Inflammatory macrophage (primary cell): Measurements from ENCODE around the gene C2.
A peak's percentile ranks its signal among the peaks of the same experiment; 100 is the strongest.
"Not testable (repeated sequence)": the region's sequence is repeated elsewhere in the genome, so short reads cannot be mapped to it uniquely, and the experiment has no call there.

Source experiments
- DNase-seq, 2 donors: peaks; one replicate each; pipeline ENCODE4 v3.0.0-alpha.2; 2020 to 2022

Gene C2

DNA sequence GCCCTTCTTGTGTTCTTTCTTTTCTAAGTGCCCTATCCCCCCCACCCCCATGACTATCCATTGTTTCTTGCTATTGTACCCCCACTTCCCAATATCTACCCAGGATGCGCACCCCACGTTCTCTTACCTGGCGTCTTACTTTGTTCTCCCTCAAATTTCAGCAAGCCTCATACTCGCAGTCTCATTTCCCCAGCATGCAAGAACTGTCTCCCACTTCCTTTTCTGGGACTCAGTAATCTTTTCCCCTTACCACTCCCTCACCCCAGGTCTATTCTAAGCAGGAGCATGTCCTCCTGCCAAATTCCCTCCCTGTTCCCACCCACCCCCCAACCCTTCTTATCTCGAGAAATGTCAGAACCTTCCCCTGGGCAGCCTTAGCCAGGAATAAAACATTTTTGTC, 28.3 kb upstream of the C2 start:
- DNase-seq = no peak

GRCh38 chr6:31899882-31900722, 27.4 kb upstream of the C2 start:
- no peak for DNase-seq

- no peak for DNase-seq
These were observed 26.6 kb upstream of the C2 start for GRCh38 chr6:31900917-31901414.

DNA sequence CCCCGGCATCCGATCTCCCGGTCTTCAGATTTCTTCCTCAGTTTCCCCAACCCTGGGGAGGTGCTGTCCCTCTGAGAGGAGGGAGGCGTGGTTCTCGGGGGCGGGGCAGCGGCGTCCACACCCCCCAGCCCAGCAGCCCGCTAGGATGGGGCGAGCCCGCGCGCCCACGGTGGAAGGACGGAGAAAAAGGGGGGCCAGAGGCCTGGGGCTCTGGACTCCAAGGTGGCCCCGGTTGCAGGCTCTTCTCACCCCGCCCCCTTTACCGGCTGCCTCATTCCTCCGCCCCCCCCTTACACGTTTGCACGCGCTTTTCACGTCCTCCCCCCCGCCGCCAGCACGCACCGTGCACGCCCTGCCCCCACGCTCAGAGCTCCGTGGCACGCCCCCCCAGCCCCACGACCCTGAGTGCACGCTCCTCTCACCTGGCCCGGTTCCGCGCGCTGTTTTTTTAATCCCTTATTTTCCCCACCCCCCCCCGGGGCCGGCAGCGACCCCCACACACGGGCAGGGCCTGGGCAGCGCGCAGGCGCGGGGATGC, 26.0 kb upstream of the C2 start:
- peak; percentile 10 to 22 for DNase-seq

- DNase-seq = peak; percentile 74 to 75
These were observed 25.4 kb upstream of the C2 start, which contains the start of gene ZBTB12 for GRCh38 chr6:31901953-31902643. ZBTB12 (minus strand) TSS chr6:31902086; CDS start chr6:31901305, 781 bp downstream.

GRCh38 chr6:31903957-31904356, 23.6 kb upstream of the C2 start:
- DNase-seq = no peak

GRCh38 chr6:31905041-31905440, 22.5 kb upstream of the C2 start:
- no peak for DNase-seq

DNA sequence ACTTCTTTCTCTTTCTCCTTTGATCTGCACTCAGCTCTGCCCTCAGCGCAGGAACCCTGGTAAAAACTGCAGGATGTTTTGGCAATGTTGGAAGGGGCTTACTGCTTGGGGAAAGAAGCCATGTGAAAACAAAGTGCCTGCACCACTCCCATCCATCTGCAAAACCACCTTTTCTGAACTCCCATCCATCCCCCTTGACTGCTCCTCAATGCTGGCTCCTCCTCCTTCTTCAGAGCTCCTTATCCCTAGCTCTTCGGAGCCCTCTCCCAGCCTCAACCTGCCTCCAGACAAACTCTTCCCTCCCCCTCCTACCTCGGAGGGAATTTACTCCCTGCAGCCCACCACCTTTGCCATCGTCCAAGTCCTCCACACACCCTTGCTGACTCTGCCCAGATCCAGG, 21.4 kb upstream of the C2 start:
- DNase-seq = no peak

DNA sequence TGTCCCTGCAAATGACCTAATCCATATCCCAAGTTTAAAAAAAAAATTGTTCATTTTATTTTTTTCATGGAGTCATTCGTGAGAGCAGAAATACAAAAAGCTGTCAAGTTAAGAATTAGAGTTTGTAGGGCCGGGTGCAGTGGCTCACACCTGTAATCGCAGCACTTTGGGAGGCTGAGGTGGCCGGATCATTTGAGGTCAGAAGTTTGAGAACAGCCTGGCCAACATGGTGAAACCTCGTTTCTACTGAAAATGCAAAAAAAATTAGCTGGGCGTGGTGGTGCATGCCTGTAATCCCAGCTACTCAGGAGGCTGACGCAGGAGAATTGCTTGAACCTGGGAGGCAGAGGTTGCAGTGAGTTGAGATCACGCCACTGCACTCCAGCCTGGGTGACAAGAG, 20.8 kb upstream of the C2 start:
- not testable (repeated sequence) for DNase-seq

- DNase-seq = peak; percentile 92 to 94
These were observed 20.2 kb upstream of the C2 start for GRCh38 chr6:31907158-31907813.

DNA sequence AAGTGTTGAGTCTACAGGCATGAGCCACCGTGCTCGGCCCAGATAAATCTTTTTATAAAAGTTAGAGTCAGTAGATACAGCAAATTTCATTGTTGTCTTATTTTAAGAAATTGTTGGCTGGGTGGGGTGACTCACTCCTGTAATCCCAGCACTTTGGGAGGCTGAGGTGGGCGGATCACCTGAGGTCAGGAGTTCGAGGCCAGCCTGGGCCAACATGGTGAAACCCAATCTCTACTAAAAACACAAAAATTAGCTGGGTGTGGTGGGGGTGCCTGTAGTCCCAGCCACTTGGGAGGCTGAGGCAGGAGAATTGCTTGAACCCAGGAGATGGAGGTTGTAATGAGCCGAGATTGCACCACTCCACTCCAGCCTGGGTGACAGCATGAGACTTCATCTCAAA, 19.3 kb upstream of the C2 start:
- not testable (repeated sequence) for DNase-seq

DNA sequence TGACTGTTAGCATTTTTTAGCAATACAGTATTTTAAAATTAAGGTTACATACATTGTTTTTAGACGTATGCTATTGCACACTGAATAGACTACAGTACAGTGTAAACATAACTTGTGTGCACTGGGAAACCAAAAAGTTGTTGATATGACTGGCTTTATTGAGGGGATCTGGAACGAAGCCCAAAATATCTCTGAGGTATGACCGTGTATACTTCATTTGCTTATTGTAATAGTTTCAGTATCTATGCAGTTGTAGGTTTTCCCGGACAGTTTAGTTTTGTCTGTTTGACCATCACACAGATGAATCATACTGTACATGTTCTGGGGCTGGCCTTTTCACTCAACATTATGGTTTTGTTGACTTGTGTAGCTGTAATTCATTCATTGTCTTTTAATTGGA, 18.7 kb upstream of the C2 start:
- no peak for DNase-seq

DNA sequence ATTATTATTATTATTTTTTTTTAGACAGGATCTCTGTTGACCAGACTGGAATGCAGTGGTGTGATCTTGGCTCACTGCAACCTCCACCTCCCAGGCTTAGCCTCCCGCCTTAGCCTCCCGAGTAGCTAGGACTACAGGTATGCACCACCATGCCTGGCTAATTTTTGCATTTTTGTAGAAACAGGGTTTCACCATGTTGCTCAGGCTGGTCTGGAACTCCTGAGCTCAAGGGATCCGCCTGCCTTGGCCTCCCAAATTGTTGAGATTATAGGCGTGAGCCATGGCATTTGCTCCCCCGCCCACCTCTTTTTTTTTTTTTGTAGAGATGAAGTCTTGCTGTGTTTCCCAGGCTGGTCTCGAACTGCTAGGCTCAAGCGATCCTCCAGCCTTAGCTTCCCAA, 18.2 kb upstream of the C2 start:
- not testable (repeated sequence) for DNase-seq

- no peak for DNase-seq
These were observed 15.5 kb upstream of the C2 start for GRCh38 chr6:31911826-31912585.

GRCh38 chr6:31915351-31915750, 12.2 kb upstream of the C2 start:
- no peak for DNase-seq

- DNase-seq = no peak
These were observed 11.8 kb upstream of the C2 start for GRCh38 chr6:31915756-31916155.

GRCh38 chr6:31918069-31918720, 9.3 kb upstream of the C2 start:
- peak; percentile 62 to 81 for DNase-seq

DNA sequence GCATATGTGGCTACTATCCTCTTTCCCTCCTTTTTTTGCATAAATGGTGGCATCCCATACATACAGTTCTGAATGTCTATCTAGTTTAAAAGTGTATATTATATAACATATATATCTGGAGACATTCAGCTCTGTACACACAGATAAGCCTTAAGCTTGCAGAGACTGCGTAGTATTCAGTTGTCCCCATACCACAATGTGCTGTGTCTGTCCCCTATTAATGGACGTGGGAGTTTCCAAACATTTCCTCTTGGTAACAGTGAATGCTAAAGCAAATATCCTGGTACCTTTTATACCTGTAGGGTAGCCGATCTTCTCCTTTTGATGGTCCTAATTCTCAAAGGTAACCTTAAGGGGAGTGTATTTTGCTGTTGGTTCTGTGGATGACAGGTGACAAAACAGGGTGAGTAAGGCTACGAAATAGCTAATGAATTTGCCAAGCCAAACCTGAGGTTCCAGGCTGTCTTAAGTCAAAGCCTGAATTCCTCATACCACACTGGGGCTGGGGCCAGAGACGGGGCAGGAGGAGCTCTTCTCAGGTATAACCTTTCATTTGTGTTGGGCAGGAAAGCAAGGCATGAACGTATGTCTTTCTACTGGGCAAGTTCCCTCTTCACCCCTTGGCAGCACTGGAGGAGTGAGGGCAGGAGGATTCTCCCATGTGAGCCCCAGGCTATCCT, 7.8 kb upstream of the C2 start:
- no peak for DNase-seq

DNA sequence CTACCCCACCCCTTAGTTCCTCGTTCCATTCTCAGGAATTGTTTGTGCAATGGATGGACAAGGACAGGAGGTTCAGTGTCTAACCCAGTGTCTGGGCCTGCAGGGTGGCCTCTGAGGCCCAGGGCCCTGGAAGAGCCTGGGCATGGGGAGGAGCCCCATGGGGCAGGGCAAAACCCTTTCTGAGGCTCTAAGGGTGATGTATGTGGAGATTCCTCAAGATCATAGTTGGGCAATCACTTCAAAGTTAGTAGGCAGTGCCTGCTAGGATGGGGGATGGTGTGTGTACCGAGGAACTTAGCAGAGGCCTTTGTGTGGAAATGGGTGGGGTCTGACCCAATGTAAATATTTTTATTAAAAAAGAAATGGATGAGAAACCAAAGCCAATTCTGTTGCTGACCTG, 6.7 kb upstream of the C2 start:
- peak; percentile 64 to 74 for DNase-seq

DNA sequence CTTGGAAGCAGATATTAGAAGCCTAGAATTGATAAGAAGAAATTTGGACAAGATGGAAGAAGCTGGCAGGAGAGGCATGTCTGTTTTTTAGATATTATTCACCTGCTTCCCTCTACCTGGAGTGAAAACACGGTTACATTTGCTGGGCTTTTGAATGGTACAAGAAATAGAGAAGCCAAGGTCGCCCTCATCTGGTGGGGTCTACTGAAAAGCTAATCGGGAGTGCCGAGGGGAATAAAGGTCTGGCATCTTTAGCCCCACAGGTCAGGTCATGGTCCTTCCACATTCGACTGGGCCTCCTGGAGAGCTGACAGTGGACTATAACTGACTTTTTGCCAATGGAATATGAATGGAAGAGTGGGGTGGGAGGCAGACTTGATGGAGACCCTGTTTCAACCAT, 4.6 kb upstream of the C2 start:
- peak in 1 of 2 donors; percentile 41 for DNase-seq
